GM12864 (cell line): ENCODE measurements around the gene MAGI2.

Experiments
- DNase-seq: peaks from one replicate; pipeline ENCODE4 v3.0.0-alpha.2; 2011; ENCODE audit warnings: low read depth
- H3K4me3 ChIP-seq: 2 replicates; pipeline ENCODE4 v1.5.1; 2011; ENCODE audit warnings: mild to moderate bottlenecking, low read depth, low read length, control low read depth
- TF ChIP-seq, protein P1 (sequence below): IDR thresholded peaks from 2 replicates; pipeline ENCODE4 v1.5.1; 2011; ENCODE audit warnings: low read depth, mild to moderate bottlenecking, moderate library complexity, low read length, control low read depth, inconsistent platforms; ENCODE audit errors: missing control alignments

The MAGI2 gene

DNA sequence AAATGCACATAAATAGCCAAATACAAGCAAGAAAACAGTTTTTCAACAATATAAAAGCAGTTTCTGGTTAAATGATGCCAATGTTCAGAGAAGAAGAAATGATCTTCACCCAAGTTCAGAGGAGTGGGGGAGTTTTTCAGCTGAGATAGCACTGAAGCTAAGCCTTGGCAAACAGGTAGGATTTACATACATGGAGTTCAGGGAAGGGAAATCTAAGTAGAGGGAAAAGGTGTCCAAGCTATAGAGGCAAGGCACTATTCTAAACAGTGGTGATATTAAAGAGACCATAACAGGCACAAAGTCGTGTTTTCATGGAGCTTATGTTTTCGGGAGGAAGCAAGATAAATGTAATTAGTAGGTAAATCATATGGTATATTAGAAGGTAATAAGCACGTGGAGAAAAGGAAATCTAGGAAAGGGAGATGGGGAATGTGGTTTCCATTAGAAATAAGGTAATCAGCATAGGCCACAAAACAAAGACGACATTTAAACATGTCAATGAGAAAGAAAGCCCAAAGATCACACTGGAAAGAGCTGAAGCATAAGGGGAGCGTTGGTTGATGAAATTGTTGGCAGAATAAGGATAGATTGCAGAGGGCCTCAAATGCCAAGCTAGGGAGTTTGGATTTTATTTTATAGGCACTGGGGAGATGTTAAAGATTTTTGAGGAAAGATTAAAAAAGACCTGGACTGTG lies 704.3 kb downstream of the MAGI2 start:
- TF ChIP-seq, protein P1, sequence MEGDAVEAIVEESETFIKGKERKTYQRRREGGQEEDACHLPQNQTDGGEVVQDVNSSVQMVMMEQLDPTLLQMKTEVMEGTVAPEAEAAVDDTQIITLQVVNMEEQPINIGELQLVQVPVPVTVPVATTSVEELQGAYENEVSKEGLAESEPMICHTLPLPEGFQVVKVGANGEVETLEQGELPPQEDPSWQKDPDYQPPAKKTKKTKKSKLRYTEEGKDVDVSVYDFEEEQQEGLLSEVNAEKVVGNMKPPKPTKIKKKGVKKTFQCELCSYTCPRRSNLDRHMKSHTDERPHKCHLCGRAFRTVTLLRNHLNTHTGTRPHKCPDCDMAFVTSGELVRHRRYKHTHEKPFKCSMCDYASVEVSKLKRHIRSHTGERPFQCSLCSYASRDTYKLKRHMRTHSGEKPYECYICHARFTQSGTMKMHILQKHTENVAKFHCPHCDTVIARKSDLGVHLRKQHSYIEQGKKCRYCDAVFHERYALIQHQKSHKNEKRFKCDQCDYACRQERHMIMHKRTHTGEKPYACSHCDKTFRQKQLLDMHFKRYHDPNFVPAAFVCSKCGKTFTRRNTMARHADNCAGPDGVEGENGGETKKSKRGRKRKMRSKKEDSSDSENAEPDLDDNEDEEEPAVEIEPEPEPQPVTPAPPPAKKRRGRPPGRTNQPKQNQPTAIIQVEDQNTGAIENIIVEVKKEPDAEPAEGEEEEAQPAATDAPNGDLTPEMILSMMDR, result no peak
- DNase-seq, result no peak
- no peak overlapping the region for H3K4me3 ChIP-seq

DNA sequence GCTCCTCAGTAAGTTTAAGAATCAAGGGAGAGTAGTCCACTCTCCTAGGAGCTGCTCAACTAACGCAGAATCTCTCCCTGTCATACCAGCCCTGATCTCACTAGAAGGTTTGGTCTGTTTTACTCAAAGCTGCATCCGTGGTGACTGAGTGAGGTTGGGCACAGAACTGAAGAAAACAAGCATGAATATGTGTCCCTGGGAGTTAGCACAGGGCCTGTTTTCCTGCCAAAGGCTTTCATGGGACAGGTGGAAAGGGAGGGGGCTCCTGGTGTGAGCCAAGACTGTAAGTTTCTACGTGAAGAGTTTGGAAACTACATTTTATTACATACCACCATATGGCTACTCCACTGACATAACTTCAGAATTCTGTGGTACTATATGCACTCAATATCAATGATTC lies 705.9 kb downstream of the MAGI2 start:
- no peak for DNase-seq
- TF ChIP-seq, protein P1, result no peak
- H3K4me3 ChIP-seq, result no peak overlapping the region

DNA sequence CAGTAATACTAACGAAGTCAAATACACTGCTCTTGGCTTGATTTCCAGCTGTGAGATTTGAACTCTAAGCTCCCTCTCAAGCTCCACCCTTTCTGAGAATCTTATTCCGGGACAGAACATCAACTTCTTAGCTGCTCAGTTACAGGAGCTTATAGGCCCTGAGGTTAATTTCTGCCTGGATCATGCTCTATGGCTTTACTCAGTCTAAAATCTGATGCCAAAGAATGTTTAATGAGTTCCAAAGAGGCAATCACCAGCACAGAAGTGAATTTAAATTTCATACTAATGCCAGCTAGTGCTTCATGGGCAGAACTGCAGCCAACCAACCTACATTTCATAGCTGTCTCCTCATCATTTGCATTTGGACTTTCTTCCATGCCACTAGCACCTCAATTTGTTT lies 707.2 kb downstream of the MAGI2 start:
- TF ChIP-seq, protein P1, result no peak
- H3K4me3 ChIP-seq, result no peak overlapping the region
- DNase-seq, result no peak

DNA sequence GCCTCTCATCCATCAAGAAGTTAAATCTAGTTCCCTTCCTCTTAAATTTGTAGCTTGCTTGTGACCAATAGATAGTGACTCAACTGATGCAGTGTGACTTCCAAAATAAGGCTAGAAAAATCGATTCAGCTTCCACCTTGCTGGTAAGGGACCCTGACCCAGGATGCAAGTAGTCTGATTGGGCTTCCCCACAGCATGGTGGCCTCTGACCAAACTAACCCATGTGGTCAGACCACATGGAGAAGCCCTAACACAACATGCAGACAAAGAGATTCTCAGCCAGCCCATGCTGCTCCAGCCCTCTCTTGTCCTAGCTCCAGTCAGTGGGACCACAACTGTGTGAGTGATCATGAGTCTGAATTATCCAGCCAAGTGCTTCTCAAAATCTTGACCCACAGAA lies 710.8 kb downstream of the MAGI2 start:
- TF ChIP-seq, protein P1, result no peak
- DNase-seq, result no peak
- no peak overlapping the region for H3K4me3 ChIP-seq

DNA sequence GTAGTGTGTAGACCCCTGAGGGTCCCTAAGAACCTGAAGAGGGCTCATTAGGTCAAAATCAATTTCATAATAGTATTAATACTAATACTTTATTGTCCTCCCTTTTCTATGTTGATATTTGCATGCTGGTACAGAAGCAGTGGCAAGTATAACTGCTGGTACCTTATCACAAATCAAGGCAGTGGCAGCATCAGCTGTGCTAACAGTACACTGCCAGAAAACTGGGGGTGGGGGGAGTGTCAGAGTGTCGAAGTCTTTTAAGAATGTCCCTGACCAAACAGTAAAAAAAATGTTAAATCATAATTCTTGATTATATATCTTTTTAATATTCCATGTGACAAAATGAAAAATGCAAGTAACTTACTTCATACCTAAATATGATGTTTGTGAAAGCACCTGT lies 716.9 kb downstream of the MAGI2 start:
- TF ChIP-seq, protein P1, result no peak
- H3K4me3 ChIP-seq, result no peak overlapping the region
- DNase-seq, result no peak

DNA sequence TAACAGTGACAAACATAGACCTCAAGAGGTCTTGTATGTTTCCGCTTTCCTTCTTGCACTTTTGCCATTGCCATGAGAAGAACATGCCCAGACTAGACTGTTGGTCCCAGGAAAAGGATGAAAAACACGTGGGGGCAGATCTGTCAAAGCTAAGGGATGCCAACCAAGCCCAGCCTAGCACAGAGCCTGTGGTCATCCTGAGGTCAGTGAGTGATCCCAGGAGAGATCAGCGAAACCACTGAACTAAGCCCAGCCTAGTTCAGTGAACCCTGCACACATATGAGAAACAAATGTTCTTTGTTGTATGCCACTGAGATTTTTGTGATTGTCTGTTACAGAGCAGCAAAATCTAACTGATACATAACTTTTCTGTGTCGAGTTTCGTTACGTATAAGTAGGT lies 718.8 kb downstream of the MAGI2 start:
- DNase-seq, result no peak
- TF ChIP-seq, protein P1, result no peak
- H3K4me3 ChIP-seq, result no peak overlapping the region

DNA sequence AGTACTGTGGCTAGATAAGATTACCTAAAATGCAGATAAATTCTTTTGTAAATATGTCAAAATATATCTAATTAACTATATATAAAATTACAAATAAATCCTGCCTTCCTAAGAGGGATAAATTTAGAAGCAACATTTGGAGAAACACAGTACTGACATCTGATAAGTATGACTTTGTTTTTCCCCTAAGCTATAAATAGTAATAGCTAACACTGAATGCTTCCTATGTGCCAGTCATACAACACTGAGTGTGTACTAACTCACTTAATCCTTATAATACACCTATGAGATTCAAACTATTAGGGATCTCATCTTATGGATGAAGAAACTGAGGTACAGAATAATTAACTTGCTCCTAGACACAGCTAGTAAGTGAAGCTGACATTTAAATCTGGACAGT lies 733.4 kb downstream of the MAGI2 start:
- no peak for DNase-seq
- TF ChIP-seq, protein P1, result no peak
- no peak overlapping the region for H3K4me3 ChIP-seq
